ENCODE results near the gene PSTPIP2. TPM values are rescaled to one million over a fixed set of nuclear protein-coding genes. Genes with fewer than 3 reads are reported as not detected.
A peak's percentile ranks its signal among the peaks of the same experiment; 100 is the strongest.

PSTPIP2 gene
- total RNA-seq, 1 experiment from 2014 or later, result 3.3 TPM

GRCh38 chr18:46098616-46098933, 26.5 kb upstream of the PSTPIP2 start:
- TF ChIP-seq CTCF (conservative IDR thresholded peaks at IDR 0.05), result no peak
- H3K4me3 Mint-ChIP-seq, result peak overlapping the region; percentile 95 to 99
- Histone ChIP-seq H4K91ac (ENCODE audit: insufficient read length, low read depth, low read length) (no peak overlapping the region), H3T11ph (ENCODE audit: low read length) (no peak overlapping the region), H3K4me1 (ENCODE audit: insufficient read depth, low read length) (no peaks in the 10 kb centered on the region), H3K23ac (ENCODE audit: insufficient read length, low read depth, low read length) (no peak overlapping the region), H3K23me2 (ENCODE audit: insufficient read length, low read depth, low read length, poor library complexity, severe bottlenecking) (peaks cover 3% of the 10 kb centered on the region), H2BK5ac (ENCODE audit: insufficient read length, low read length) (no peak overlapping the region), H2AK5ac (ENCODE audit: insufficient read length, low read length) (no peak overlapping the region), H3K27ac (ENCODE audit: insufficient read length, low read depth, low read length) (no peak overlapping the region), H3K18ac (ENCODE audit: insufficient read length, low read depth, low read length) (peak overlapping the region; percentile 41), H3K27me3 (ENCODE audit: insufficient read depth, low read length) (no peaks in the 10 kb centered on the region), H3K14ac (ENCODE audit: insufficient read depth, low read length) (peak overlapping the region; percentile 69), H2AFZ (ENCODE audit: low read length) (peak overlapping the region; percentile 74), H3K9ac (ENCODE audit: extremely low read depth, insufficient read length, low read length) (peak overlapping the region; percentile 44), H4K20me1 (ENCODE audit: control insufficient read depth, insufficient read depth, insufficient read length) (no peaks in the 10 kb centered on the region), H3K79me2 (ENCODE audit: insufficient read depth, low read length) (peaks cover 21% of the 10 kb centered on the region; the same call in 1 of the 2 replicates), H3K4me2 (ENCODE audit: insufficient read depth, insufficient read length, low read length) (peak overlapping the region; percentile 96), H2BK120ac (ENCODE audit: low read depth, low read length, poor library complexity, severe bottlenecking) (peak overlapping the region; percentile 64), H3K9me3 (ENCODE audit: control insufficient read depth, low read depth, low read length) (no peaks in the 10 kb centered on the region), H2BK12ac (ENCODE audit: insufficient read length, low read depth, low read length) (no peak overlapping the region), H4K5ac (ENCODE audit: insufficient read length, low read depth, low read length) (no peak overlapping the region), H4K8ac (replicated peaks; ENCODE audit: insufficient read length, low read depth, low read length) (no peak overlapping the region), H3K56ac (ENCODE audit: insufficient read length, low read depth, low read length) (no peak overlapping the region), H2BK20ac (ENCODE audit: low read depth, low read length, poor library complexity, severe bottlenecking) (no peak overlapping the region), H2BK15ac (ENCODE audit: low read depth, low read length) (no peak overlapping the region), H3K4ac (ENCODE audit: low read depth, low read length) (no peak overlapping the region), H3K79me1 (ENCODE audit: insufficient read depth, low read depth, low read length, poor library complexity, severe bottlenecking) (no peaks in the 10 kb centered on the region)
- no peaks in the 10 kb centered on the region for H3K27me3 Mint-ChIP-seq (ENCODE audit: low read depth)
- DNase-seq, result no peak
- no peaks in the 10 kb centered on the region for H3K9me3 Mint-ChIP-seq
- H3K4me1 Mint-ChIP-seq, result peaks cover 17 to 21% of the 10 kb centered on the region in 2 experiments
- H3K27ac Mint-ChIP-seq, result peak overlapping the region; percentile 94 to 98 (median 98)
- H3K36me3 Mint-ChIP-seq (ENCODE audit: insufficient read depth in 1 of 3, low read depth in 3 of 3), result peaks cover 17 to 31% (median 22%) of the 10 kb centered on the region in 3 experiments; a peak in 6 of 7 replicates
- WGBS (ENCODE audit: extremely low coverage, insufficient read length, low lambda C conversion rate), result no CpG with 5 or more reads among the region's 16 CpGs
